ENCODE measurements around the gene TUBB4A. TPM values are rescaled to one million over a fixed set of nuclear protein-coding genes. Genes with fewer than 3 reads are reported as not detected.

The TUBB4A gene
- total RNA-seq, 3 donors from 2014 or later: 4.8 to 9.2 (median 7.8) TPM

Other genes starting within 250 kb of the TUBB4A start
- 100 to 1,000 TPM; 105 to 118 (median 109) TPM for gene MLLT1, start 222.3 kb downstream of the TUBB4A start, total RNA-seq
- gene ACER1, start 168.7 kb downstream of the TUBB4A start, total RNA-seq: under 1 TPM; 0.13 to 0.22 (median 0.15) TPM
- 100 to 1,000 TPM; 228 to 249 (median 237) TPM for gene CLPP, start 140.8 kb downstream of the TUBB4A start, total RNA-seq
- gene ALKBH7, start 129.5 kb downstream of the TUBB4A start, total RNA-seq: 10 to 100 TPM; 28.8 to 37.7 (median 36.3) TPM
- gene PSPN, start 126.4 kb downstream of the TUBB4A start, total RNA-seq: 1 to 10 TPM; 1.4 to 1.9 (median 1.4) TPM
- 10 to 100 TPM; 68.6 to 77.9 (median 75.1) TPM for gene GTF2F1, start 109.1 kb downstream of the TUBB4A start, total RNA-seq
- 100 to 1,000 TPM; 513 to 596 (median 530) TPM for gene KHSRP, start 77.5 kb downstream of the TUBB4A start, total RNA-seq
- not detected for gene SLC25A41, start 68.5 kb downstream of the TUBB4A start, total RNA-seq
- 10 to 100 TPM; 10.5 to 12.4 (median 11.9) TPM for gene SLC25A23, start 42.5 kb downstream of the TUBB4A start, total RNA-seq
- gene CRB3, start 38.0 kb downstream of the TUBB4A start, total RNA-seq: 1 to 10 TPM; 1.6 to 1.8 (median 1.8) TPM
- 10 to 100 TPM; 50.9 to 59.1 (median 55.8) TPM for gene DENND1C, start 20.5 kb downstream of the TUBB4A start, total RNA-seq
- gene TNFSF9, start 28.7 kb upstream of the TUBB4A start, total RNA-seq: 1 to 10 TPM; 3.5 to 7.4 (median 3.8) TPM
- 10 to 100 TPM in 1 of 3 donors, 1 to 10 TPM in 2; 4.6 to 13.6 (median 6.6) TPM for gene CD70, start 88.8 kb upstream of the TUBB4A start, total RNA-seq
- 100 to 1,000 TPM; 244 to 279 (median 255) TPM for gene TNFSF14, start 167.9 kb upstream of the TUBB4A start, total RNA-seq
- gene C3, start 218.3 kb upstream of the TUBB4A start, total RNA-seq: 1 to 10 TPM; 6.5 to 7.4 (median 6.7) TPM
- 10 to 100 TPM; 60.4 to 86.3 (median 78.6) TPM for gene GPR108, start 235.3 kb upstream of the TUBB4A start, total RNA-seq
- gene TRIP10, start 237.4 kb upstream of the TUBB4A start, total RNA-seq: 10 to 100 TPM; 31.8 to 40.2 (median 37.4) TPM

All from activated T-cell treated with anti-CD3 and anti-CD28 coated beads, Interleukin-2, amount 50 U/mL, for 4 hours (primary cell).